Measurements from ENCODE around the gene ATP1A1. TPM values are rescaled to one million over a fixed set of nuclear protein-coding genes. Genes with fewer than 3 reads are reported as not detected.

ATP1A1 gene
- total and polyA plus RNA-seq, 2 experiments from 2014 or later = 665 to 1,350 TPM

- TF ChIP-seq CTCF (IDR thresholded peaks at IDR 0.05; ENCODE audit: low read depth, low read length) = no peak
- no peak overlapping the region for H3K4me3 ChIP-seq
Measured at GRCh38 chr1:116335850-116336624, 37.0 kb upstream of the ATP1A1 start.

GRCh38 chr1:116337398-116337797 is 35.6 kb upstream of the ATP1A1 start:
- TF ChIP-seq CTCF (IDR thresholded peaks at IDR 0.05; ENCODE audit: low read depth, low read length) = no peak
- Histone ChIP-seq H3K9me3 (ENCODE audit: low read depth) (no peaks in the 10 kb centered on the region), H3K4me1 (ENCODE audit: low read depth) (peaks cover 34% of the 10 kb centered on the region), H3K4me3 (no peak overlapping the region), H3K27me3 (no peaks in the 10 kb centered on the region), H3K36me3 (no peaks in the 10 kb centered on the region), H3K27ac (no peak overlapping the region)
- DNase-seq (ENCODE audit: low read depth in 1 of 2, low spot score in 1 of 2) = no peak

More at GRCh38 chr1:116335850-116336624, 37.0 kb upstream of the ATP1A1 start:
- DNase-seq (ENCODE audit: low read depth in 1 of 2, low spot score in 1 of 2) = peak in 1 of 2 donors; percentile 23
- Histone ChIP-seq H3K27me3 (no peaks in the 10 kb centered on the region), H3K9me3 (ENCODE audit: low read depth) (no peaks in the 10 kb centered on the region), H3K27ac (peak overlapping the region; percentile 72), H3K4me1 (ENCODE audit: low read depth) (peaks cover 37% of the 10 kb centered on the region), H3K36me3 (no peaks in the 10 kb centered on the region)

- H3K4me1 ChIP-seq (ENCODE audit: low read depth) = peaks cover 34% of the 10 kb centered on the region
- TF ChIP-seq CTCF (IDR thresholded peaks at IDR 0.05; ENCODE audit: low read depth, low read length) = no peak
- no peaks in the 10 kb centered on the region for H3K36me3 ChIP-seq
- no peaks in the 10 kb centered on the region for H3K27me3 ChIP-seq
- no peak overlapping the region for H3K4me3 ChIP-seq
- H3K9me3 ChIP-seq (ENCODE audit: low read depth) = no peaks in the 10 kb centered on the region
- DNase-seq (ENCODE audit: low read depth in 1 of 2, low spot score in 1 of 2) = no peak
- H3K27ac ChIP-seq = no peak overlapping the region
Measured at GRCh38 chr1:116338400-116338799, 34.6 kb upstream of the ATP1A1 start.

- H3K36me3 ChIP-seq = no peaks in the 10 kb centered on the region
- H3K27ac ChIP-seq = no peak overlapping the region
- no peaks in the 10 kb centered on the region for H3K9me3 ChIP-seq (ENCODE audit: low read depth)
- H3K4me3 ChIP-seq = no peak overlapping the region
- no peak for TF ChIP-seq CTCF (IDR thresholded peaks at IDR 0.05; ENCODE audit: low read depth, low read length)
- H3K27me3 ChIP-seq = no peaks in the 10 kb centered on the region
- no peak for DNase-seq (ENCODE audit: low read depth in 1 of 2, low spot score in 1 of 2)
- H3K4me1 ChIP-seq (ENCODE audit: low read depth) = peaks cover 14% of the 10 kb centered on the region
Measured at GRCh38 chr1:116340506-116341231, 32.4 kb upstream of the ATP1A1 start.

- H3K27ac ChIP-seq = no peak overlapping the region
- H3K27me3 ChIP-seq = no peaks in the 10 kb centered on the region
- H3K9me3 ChIP-seq (ENCODE audit: low read depth) = no peaks in the 10 kb centered on the region
- TF ChIP-seq CTCF (IDR thresholded peaks at IDR 0.05; ENCODE audit: low read depth, low read length) = no peak
- no peaks in the 10 kb centered on the region for H3K36me3 ChIP-seq
- no peak for DNase-seq (ENCODE audit: low read depth in 1 of 2, low spot score in 1 of 2)
- no peak overlapping the region for H3K4me3 ChIP-seq
- peaks cover 16% of the 10 kb centered on the region for H3K4me1 ChIP-seq (ENCODE audit: low read depth)
Measured at GRCh38 chr1:116343019-116343418, 30.0 kb upstream of the ATP1A1 start.

Measured in cardiac muscle cell (in vitro differentiated cells and primary cell).